K562 (cell line): ENCODE data around the gene CCSER1. TPM values are rescaled to one million over a fixed set of nuclear protein-coding genes. Genes with fewer than 3 reads are reported as not detected.

Source experiments
- BHLHE40 ChIP-seq: IDR thresholded peaks from 2 replicates; pipeline ENCODE4 v1.6.1; 2011; ENCODE audit warnings: low read length, improper control_type of control experiment
- CTCF ChIP-seq, 3 experiments: IDR thresholded peaks in 2 of 3; conservative IDR thresholded peaks in 1 of 3; 2 replicates each; pipeline ENCODE4 v1.5.1; 2011 to 2012; ENCODE audit warnings: low read length in 3 of 3, mild to moderate bottlenecking in 3 of 3, control low read depth in 2 of 3, improper control_type of control experiment in 1 of 3, inconsistent platforms in 1 of 3, low read depth in 1 of 3, mixed read lengths in 1 of 3, moderate library complexity in 1 of 3; ENCODE audit not compliant: insufficient read depth in 2 of 3
- ETV6 ChIP-seq, 3 experiments: fragments of 150-350 bp in 1 of 3; sonication (generic) in 1 of 3; formaldehyde crosslinking in 1 of 3; IDR thresholded peaks; 2 replicates each; pipeline versions ENCODE4 v1.6.1 to v1.8.0; 2014 to 2022; ENCODE audit warnings: borderline replicate concordance in 2 of 3, low read depth in 2 of 3, antibody characterized with exemption in 1 of 3, low read length in 1 of 3, mild to moderate bottlenecking in 1 of 3, missing genetic modification reagents in 1 of 3
- GABPB1 ChIP-seq: sonication (generic); formaldehyde crosslinking; IDR thresholded peaks from 2 replicates; pipeline ENCODE4 v1.8.0; 2022; ENCODE audit warnings: mild to moderate bottlenecking, missing genetic modification reagents
- HDAC1 ChIP-seq, 2 experiments: fragments of 450-650 bp; IDR thresholded peaks; 2 replicates each; pipeline ENCODE4 v1.6.1; 2016 to 2017; ENCODE audit warnings: inconsistent platforms in 1 of 2, mild to moderate bottlenecking in 1 of 2, moderate library complexity in 1 of 2
- SNIP1 ChIP-seq: fragments of 450-650 bp; IDR thresholded peaks from 2 replicates; pipeline ENCODE4 v1.7.1; 2017; ENCODE audit warnings: low read depth, mild to moderate bottlenecking
- THAP12 ChIP-seq: fragments of 250-450 bp; sonication (Bioruptor Pico); IDR thresholded peaks from 2 replicates; pipeline ENCODE4 v1.9.0; 2021; ENCODE audit warnings: mild to moderate bottlenecking, inconsistent platforms
- THRAP3 ChIP-seq: fragments of 450-650 bp; IDR thresholded peaks from 2 replicates; pipeline ENCODE4 v1.6.1; 2016; ENCODE audit warnings: mild to moderate bottlenecking, inconsistent platforms, borderline replicate concordance
- ZNF224 ChIP-seq: sonication (generic); formaldehyde crosslinking; IDR thresholded peaks from 2 replicates; pipeline ENCODE4 v1.8.0; 2022; ENCODE audit warnings: mild to moderate bottlenecking, missing genetic modification reagents
- ZNF507 ChIP-seq: conservative IDR thresholded peaks from 2 replicates; pipeline ENCODE4 v1.6.1; 2017; ENCODE audit warnings: missing genetic modification characterization, missing compliant biosample characterization
- polyA plus RNA-seq, 8 experiments: library from polyadenylated mRNA; depleted of rRNA in 4 of 8; stranded (reverse) in 5 of 8; unstranded in 3 of 8; fragments of >200 nt; fragmentation: Nextera tagmentation in 2 of 8; fragmentation: Illumina TruSeq in 1 of 8; extraction: Ambion mirVana in 2 of 8; extraction: Trizol in 1 of 8; gene quantifications; 2 replicates each; pipeline versions ENCODE4 v1.2.1 to v1.2.3, GENCODE V29; 2011 to 2014; ENCODE audit warnings: inconsistent platforms in 1 of 8, missing spikeins in 1 of 8
- total RNA-seq, 7 experiments: library from RNA; depleted of rRNA in 6 of 7; stranded (reverse); fragments of >200 nt in 6 of 7; fragmentation: Illumina TruSeq in 2 of 7; extraction: Trizol in 2 of 7; gene quantifications; 2 replicates each; pipeline versions ENCODE4 v1.2.1 to v1.2.3, GENCODE V29; 2011 to 2021; ENCODE audit warnings: low replicate concordance in 1 of 7

Gene CCSER1
- total and polyA plus RNA-seq, 9 of the 15 experiments (the other 6 are each of a cell fraction or from before 2014, with no cell fraction given) = not detected

GRCh38 chr4:91426725-91427124, 1299.5 kb downstream of the CCSER1 start (continued):
- TF ChIP-seq CTCF (IDR thresholded peaks at IDR 0.05 in 2 of 3, conservative IDR thresholded peaks at IDR 0.05 in 1 of 3; ENCODE audit: insufficient read depth in 2 of 3, low read depth in 1 of 3, low read length in 3 of 3) (no peak), HDAC1 (IDR thresholded peaks at IDR 0.05) (no peak), ZNF224 (CRISPR knock-in tag) (no peak), ZNF507 (no peak), THRAP3 (no peak), BHLHE40 (no peak), GABPB1 (CRISPR knock-in tag) (no peak), ETV6 (IDR thresholded peaks at IDR 0.05; ENCODE audit: borderline replicate concordance in 1 of 2, low read depth in 2 of 2, low read length in 1 of 2) (no peak), ETV6 (CRISPR knock-in tag; IDR thresholded peaks at IDR 0.05; ENCODE audit: borderline replicate concordance) (no peak), THAP12 (CRISPR knock-in tag) (no peak), SNIP1 (no peak)
